ENCODE measurements around the gene CES2.
"Not testable (repeated sequence)": the region's sequence is repeated elsewhere in the genome, so short reads cannot be mapped to it uniquely, and the experiment has no call there.

- not testable (repeated sequence) for TF ChIP-seq CTCF, POLR2A (IDR thresholded peaks at IDR 0.05)
These were observed 39.0 kb downstream of the CES2 start for GRCh38 chr16:66974156-66974931.
